HepG2 (cell line): Measurements from ENCODE around the gene PYHIN1. TPM values are rescaled to one million over a fixed set of nuclear protein-coding genes. Genes with fewer than 3 reads are reported as not detected.

Experiments used
- ATAC-seq: fragments of 200-7000 bp; cut with Tn5 transposase; 3 replicates; pipeline ENCODE4 v1.9.1; 2020; ENCODE audit warnings: mild to moderate bottlenecking, moderate library complexity
- BruUV-seq: library from RNA; stranded (reverse); fragments of 400-500 nt; replicated peaks from 2 replicates; lab custom pipeline; 2021; lab: Mats Ljungman, UMichigan
- CTCF ChIA-PET: fragments of 300-600 bp; formaldehyde crosslinking; extraction: SDS; loops from one replicate; lab custom pipeline; 2021; ENCODE audit warnings: low total read pairs, inconsistent platforms, low intra/inter-chr PET ratio; lab: Yijun Ruan, JAX
- POLR2A ChIA-PET: fragments of 350-600 bp; sonication (Branson Sonifier 250); formaldehyde crosslinking; loops from one replicate; lab custom pipeline; 2020; ENCODE audit warnings: antibody characterized with exemption, inconsistent platforms; lab: Yijun Ruan, JAX
- DNase-seq: peaks from one replicate; pipeline ENCODE4 v3.0.0-alpha.2; 2015; ENCODE audit warnings: low spot score
- FAIRE-seq: peaks from 3 replicates; lab custom pipeline; 2011; peaks lifted over from hg19 to GRCh38; lab: Jason Lieb, UNC
- H2AFZ ChIP-seq: one replicate; pipeline ENCODE4 v1.6.1; 2011; ENCODE audit warnings: low read length, inconsistent platforms
- H3K27ac ChIP-seq: fragments of 300-600 bp; 3 replicates; pipeline ENCODE4 v1.8.0; 2011; ENCODE audit warnings: mixed run types, mild to moderate bottlenecking, mixed read lengths, low read length, inconsistent platforms; ENCODE audit not compliant: insufficient read depth; ENCODE audit errors: extremely low read length
- H3K27me3 ChIP-seq, 2 experiments: fragments of 200-600 bp in 1 of 2; 2 replicates in 1 of 2; 3 replicates in 1 of 2; pipeline versions ENCODE4 v1.6.0 to v1.8.0; 2011; ENCODE audit warnings: low read length in 2 of 2, mild to moderate bottlenecking in 2 of 2, moderate library complexity in 2 of 2, inconsistent platforms in 1 of 2; ENCODE audit not compliant: insufficient read depth in 2 of 2, control insufficient read depth in 1 of 2
- H3K36me3 ChIP-seq, 2 experiments: fragments of 200-600 bp in 1 of 2; replicated peaks in 1 of 2; 2 replicates in 1 of 2; 3 replicates in 1 of 2; pipeline versions ENCODE4 v1.5.1 to v1.8.0; 2011; ENCODE audit warnings: low read length in 2 of 2, inconsistent platforms in 1 of 2; ENCODE audit not compliant: insufficient read depth in 2 of 2, control insufficient read depth in 1 of 2
- H3K4me1 ChIP-seq: 2 replicates; pipeline ENCODE4 v1.5.1; 2012; ENCODE audit warnings: low read length, inconsistent platforms; ENCODE audit not compliant: insufficient read depth
- H3K4me2 ChIP-seq: 2 replicates; pipeline ENCODE4 v1.6.0; 2011; ENCODE audit warnings: low read depth, low read length, inconsistent platforms
- H3K4me3 ChIP-seq, 3 experiments: fragments of 200-600 bp in 1 of 3; sonication (generic), shearing (Covaris generic) in 1 of 3; replicated peaks in 1 of 3; 2 replicates each; pipeline ENCODE4 v1.5.1; 2011 to 2016; ENCODE audit warnings: low read length in 3 of 3, inconsistent platforms in 2 of 3, low read depth in 2 of 3, mild to moderate bottlenecking in 2 of 3, control low read depth in 1 of 3, mixed read lengths in 1 of 3; ENCODE audit not compliant: insufficient read depth in 1 of 3
- H3K79me2 ChIP-seq: one replicate; pipeline ENCODE4 v1.6.1; 2011; ENCODE audit warnings: low read length, inconsistent platforms; ENCODE audit not compliant: insufficient read depth
- H3K9ac ChIP-seq: 2 replicates; pipeline ENCODE4 v1.6.0; 2011; ENCODE audit warnings: mild to moderate bottlenecking, low read depth, low read length, inconsistent platforms; ENCODE audit not compliant: insufficient read depth
- H3K9me3 ChIP-seq: 2 replicates; pipeline ENCODE4 v1.5.1; 2012; ENCODE audit warnings: mild to moderate bottlenecking, low read length
- H4K20me1 ChIP-seq: 2 replicates; pipeline ENCODE4 v1.6.0; 2011; ENCODE audit warnings: inconsistent platforms, mild to moderate bottlenecking, low read length, moderate library complexity; ENCODE audit not compliant: insufficient read depth
- CHCHD3 ChIP-seq: sonication (generic); formaldehyde crosslinking; IDR thresholded peaks from 2 replicates; pipeline ENCODE4 v1.8.0; 2022; ENCODE audit warnings: mild to moderate bottlenecking, missing genetic modification reagents, moderate library complexity
- CREM ChIP-seq, 2 experiments: sonication (generic) in 1 of 2; formaldehyde crosslinking in 1 of 2; IDR thresholded peaks; 2 replicates each; pipeline versions ENCODE4 v1.4.0 to v1.6.1; 2016 to 2020; ENCODE audit warnings: antibody characterized with exemption in 1 of 2, mild to moderate bottlenecking in 1 of 2, missing genetic modification reagents in 1 of 2
- GZF1 ChIP-seq: sonication (generic); formaldehyde crosslinking; IDR thresholded peaks from 2 replicates; pipeline ENCODE4 v1.5.1; 2020; ENCODE audit warnings: mild to moderate bottlenecking, missing genetic modification reagents
- MAFK ChIP-seq, 2 experiments: IDR thresholded peaks in 1 of 2; conservative IDR thresholded peaks in 1 of 2; 2 replicates each; pipeline ENCODE4 v1.6.1; 2011; ENCODE audit warnings: improper control_type of control experiment in 2 of 2, low read length in 2 of 2
- MLLT10 ChIP-seq: sonication (generic); formaldehyde crosslinking; IDR thresholded peaks from 2 replicates; pipeline ENCODE4 v1.4.0; 2020; ENCODE audit warnings: missing genetic modification reagents
- PLRG1 ChIP-seq: fragments of 450-650 bp; conservative IDR thresholded peaks from 2 replicates; pipeline ENCODE4 v1.6.1; 2016
- POLR2G ChIP-seq: fragments of 200-400 bp; formaldehyde crosslinking; IDR thresholded peaks from 2 replicates; pipeline ENCODE4 v1.6.1; 2018; ENCODE audit warnings: mild to moderate bottlenecking, low read depth, low read length, moderate library complexity
- RFXANK ChIP-seq: IDR thresholded peaks from 2 replicates; pipeline ENCODE4 v1.6.1; 2016
- TCF7L2 ChIP-seq: IDR thresholded peaks from 2 replicates; pipeline ENCODE4 v1.6.1; 2011; ENCODE audit warnings: mild to moderate bottlenecking, low read depth, low read length, moderate library complexity
- ZBTB7B ChIP-seq: sonication (generic); formaldehyde crosslinking; IDR thresholded peaks from 2 replicates; pipeline ENCODE4 v1.4.0; 2020; ENCODE audit warnings: missing genetic modification reagents
- ZFYVE20 ChIP-seq: sonication (generic); formaldehyde crosslinking; IDR thresholded peaks from 2 replicates; pipeline ENCODE4 v1.8.0; 2023; ENCODE audit warnings: low read depth, mild to moderate bottlenecking, moderate library complexity, missing genetic modification reagents, borderline replicate concordance
- ZMYM2 ChIP-seq: sonication (generic); formaldehyde crosslinking; IDR thresholded peaks from 2 replicates; pipeline ENCODE4 v1.8.0; 2022; ENCODE audit warnings: mild to moderate bottlenecking, missing genetic modification reagents
- ZNF160 ChIP-seq: sonication (generic); formaldehyde crosslinking; IDR thresholded peaks from 2 replicates; pipeline ENCODE4 v1.8.0; 2022; ENCODE audit warnings: mild to moderate bottlenecking, inconsistent platforms, missing genetic modification reagents
- ZNF530 ChIP-seq: sonication (generic); formaldehyde crosslinking; IDR thresholded peaks from 2 replicates; pipeline ENCODE4 v1.5.0; 2020; ENCODE audit warnings: low read depth, mild to moderate bottlenecking, missing genetic modification reagents
- WGBS: methylation state at CpG from one replicate; pipeline ENCODE4 v1.1.6; 2017; ENCODE audit warnings: low lambda C conversion rate; 5-methylcytosine and 5-hydroxymethylcytosine counted together
- in situ Hi-C: cut with HindIII; loops from 2 replicates; pipeline ENCODE4 v1.10.0; 2017; ENCODE audit warnings: low pct_unique_long_range_greater_than_20kb; ENCODE audit not compliant: extremely low pct_ligation_motif_present
- intact Hi-C: fragments of 100-400 bp; cut with micrococcal nuclease; formaldehyde crosslinking; loops from one replicate; pipeline ENCODE4 v1.10.0; 2022; ENCODE audit not compliant: unreplicated experiment
- polyA plus RNA-seq, 8 experiments: library from polyadenylated mRNA; depleted of rRNA in 3 of 8; stranded (reverse) in 7 of 8; unstranded in 1 of 8; fragments of >200 nt; fragmentation: Illumina TruSeq in 4 of 8; extraction: Trizol in 4 of 8; gene quantifications; 2 replicates each; pipeline versions ENCODE4 v1.2.1 to v1.2.3, GENCODE V29; 2011 to 2016; ENCODE audit warnings: low read depth in 4 of 8, missing spikeins in 1 of 8, mixed read lengths in 1 of 8; ENCODE audit not compliant: insufficient read depth in 1 of 8
- total RNA-seq, 5 experiments: library from RNA; depleted of rRNA; stranded (reverse); fragments of >200 nt; fragmentation: Illumina TruSeq; extraction: Trizol; gene quantifications; 2 replicates each; pipeline ENCODE4 v1.2.3, GENCODE V29; 2016; ENCODE audit warnings: low read depth in 1 of 5
- TF ChIP-seq, protein P1 (sequence below): sonication (generic); formaldehyde crosslinking; IDR thresholded peaks from 2 replicates; pipeline ENCODE4 v1.8.0; 2022; ENCODE audit warnings: missing genetic modification reagents, mild to moderate bottlenecking, borderline replicate concordance
- TF ChIP-seq, protein P2 (sequence below): sonication (generic); formaldehyde crosslinking; IDR thresholded peaks from 2 replicates; pipeline ENCODE4 v1.4.0; 2020; ENCODE audit warnings: missing genetic modification reagents, low read depth, mild to moderate bottlenecking, borderline replicate concordance
- TF ChIP-seq, protein P3 (sequence below): sonication (generic); formaldehyde crosslinking; IDR thresholded peaks from 2 replicates; pipeline ENCODE4 v1.5.1; 2020; ENCODE audit warnings: missing genetic modification reagents, mild to moderate bottlenecking, borderline replicate concordance

Gene PYHIN1
- total and polyA plus RNA-seq, 2 of the 13 experiments (the other 11 are each of a cell fraction or from before 2014, with no cell fraction given): not detected

DNA sequence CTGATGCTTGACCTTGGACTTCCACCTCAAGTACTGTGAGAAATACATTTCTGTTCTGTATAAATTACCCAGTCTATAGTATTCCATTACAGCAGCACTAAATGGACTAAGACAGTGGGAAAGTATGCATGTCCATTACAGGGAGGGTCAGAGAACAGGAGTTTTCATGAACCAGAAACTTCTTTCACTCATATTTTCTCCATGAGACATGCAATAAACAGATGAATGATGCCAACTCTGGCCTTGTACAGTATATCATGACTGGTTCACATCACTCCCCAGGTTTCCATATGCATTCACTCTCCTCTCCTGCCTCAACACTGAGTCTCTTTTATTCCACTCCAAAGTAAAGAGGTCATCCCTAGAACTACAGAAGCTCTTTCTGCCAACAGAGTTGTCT, 73.8 kb downstream of the PYHIN1 start:
- Histone ChIP-seq H3K4me3 (no peak overlapping the region), H3K27ac (no peak overlapping the region), H3K27me3 (peaks cover 0 to 2% of the 10 kb centered on the region in 2 experiments; a peak in 1 of 5 replicates), H3K9me3 (no peaks in the 10 kb centered on the region), H2AFZ (no peak overlapping the region), H3K4me1 (no peaks in the 10 kb centered on the region), H4K20me1 (no peaks in the 10 kb centered on the region), H3K36me3 (no peaks in the 10 kb centered on the region), H3K79me2 (no peaks in the 10 kb centered on the region), H3K4me2 (no peak overlapping the region), H3K9ac (no peak overlapping the region)
- no peak for DNase-seq
- no peak for TF ChIP-seq ZBTB7B (CRISPR knock-in tag)
- TF ChIP-seq ZNF530 (CRISPR knock-in tag): no peak
- TF ChIP-seq ZMYM2 (CRISPR knock-in tag): no peak
- TF ChIP-seq CREM (IDR thresholded peaks at IDR 0.05): no peak
- TF ChIP-seq CREM (CRISPR knock-in tag; IDR thresholded peaks at IDR 0.05): no peak
- no peak for TF ChIP-seq PLRG1
- no peak for TF ChIP-seq RFXANK (CRISPR knock-in tag)
- no TSS peak for BruUV-seq
- no peak for ATAC-seq
- no peak for FAIRE-seq
- ChIA-PET CTCF (no interaction called here), POLR2A (no interaction called here)
- intact Hi-C loops: no loop called here
- in situ Hi-C loops: loop anchor here (25.0 kb wide), 1 partner anchor 818 kb away; the partner anchor contains the start of gene CD1D

DNA sequence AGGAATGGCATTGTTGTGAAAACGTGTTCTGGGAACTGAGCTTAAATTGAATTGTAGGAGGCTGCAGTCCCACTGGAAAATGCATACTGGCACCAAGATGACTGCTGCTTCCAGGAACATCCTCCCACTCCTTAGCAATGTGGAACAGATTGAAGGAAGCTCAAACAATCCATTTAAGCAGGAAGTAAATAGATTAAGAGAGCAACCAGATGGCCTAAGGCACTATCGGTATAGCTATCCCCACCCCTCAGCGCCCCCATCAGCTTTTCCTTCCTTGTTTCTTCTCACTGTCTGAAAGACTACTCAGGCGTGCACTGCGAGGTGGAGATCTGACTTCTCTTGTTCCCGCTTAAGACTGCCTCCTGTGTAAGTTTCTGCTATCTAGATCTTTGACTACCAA, 74.3 kb downstream of the PYHIN1 start:
- H3K27me3 ChIP-seq: peaks cover 0 to 2% of the 10 kb centered on the region in 2 experiments; a peak in 1 of 5 replicates
- no peaks in the 10 kb centered on the region for H3K4me1 ChIP-seq
- H3K9ac ChIP-seq: no peak overlapping the region
- DNase-seq: no peak
- intact Hi-C loops: no loop called here
- CTCF ChIA-PET: no interaction called here
- no peaks in the 10 kb centered on the region for H3K9me3 ChIP-seq
- no peak overlapping the region for H3K27ac ChIP-seq
- WGBS: 4% methylated on average over 6 of the region's 6 CpGs
- BruUV-seq: no TSS peak
- no peak overlapping the region for H3K4me2 ChIP-seq
- ATAC-seq: no peak
- no peaks in the 10 kb centered on the region for H3K36me3 ChIP-seq
- in situ Hi-C loops: loop anchor here (25.0 kb wide), 1 partner anchor 818 kb away; the partner anchor contains the start of gene CD1D
- H3K4me3 ChIP-seq: no peak overlapping the region
- no peak overlapping the region for H2AFZ ChIP-seq
- no peaks in the 10 kb centered on the region for H4K20me1 ChIP-seq
- POLR2A ChIA-PET: no interaction called here
- FAIRE-seq: no peak
- H3K79me2 ChIP-seq: no peaks in the 10 kb centered on the region
- TF ChIP-seq, protein P1, sequence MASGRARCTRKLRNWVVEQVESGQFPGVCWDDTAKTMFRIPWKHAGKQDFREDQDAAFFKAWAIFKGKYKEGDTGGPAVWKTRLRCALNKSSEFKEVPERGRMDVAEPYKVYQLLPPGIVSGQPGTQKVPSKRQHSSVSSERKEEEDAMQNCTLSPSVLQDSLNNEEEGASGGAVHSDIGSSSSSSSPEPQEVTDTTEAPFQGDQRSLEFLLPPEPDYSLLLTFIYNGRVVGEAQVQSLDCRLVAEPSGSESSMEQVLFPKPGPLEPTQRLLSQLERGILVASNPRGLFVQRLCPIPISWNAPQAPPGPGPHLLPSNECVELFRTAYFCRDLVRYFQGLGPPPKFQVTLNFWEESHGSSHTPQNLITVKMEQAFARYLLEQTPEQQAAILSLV (CRISPR knock-in tag): no peak
- no peak for TF ChIP-seq POLR2G
- TF ChIP-seq CHCHD3 (CRISPR knock-in tag): no peak
- TF ChIP-seq, protein P2, sequence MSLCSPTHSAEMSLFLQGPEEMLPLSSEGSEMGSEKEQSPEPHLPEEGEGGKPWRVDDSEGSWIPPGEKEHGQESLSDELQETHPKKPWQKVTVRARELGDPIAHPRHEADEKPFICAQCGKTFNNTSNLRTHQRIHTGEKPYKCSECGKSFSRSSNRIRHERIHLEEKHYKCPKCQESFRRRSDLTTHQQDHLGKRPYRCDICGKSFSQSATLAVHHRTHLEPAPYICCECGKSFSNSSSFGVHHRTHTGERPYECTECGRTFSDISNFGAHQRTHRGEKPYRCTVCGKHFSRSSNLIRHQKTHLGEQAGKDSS (CRISPR knock-in tag): no peak
- TF ChIP-seq MLLT10 (CRISPR knock-in tag): no peak
- no peak for TF ChIP-seq MAFK (conservative IDR thresholded peaks at IDR 0.05 in 1 of 2, IDR thresholded peaks at IDR 0.05 in 1 of 2; ENCODE audit: low read length in 2 of 2)
- no peak for TF ChIP-seq ZFYVE20 (CRISPR knock-in tag)
- TF ChIP-seq ZNF160: no peak
- TF ChIP-seq TCF7L2: no peak
- TF ChIP-seq, protein P3, sequence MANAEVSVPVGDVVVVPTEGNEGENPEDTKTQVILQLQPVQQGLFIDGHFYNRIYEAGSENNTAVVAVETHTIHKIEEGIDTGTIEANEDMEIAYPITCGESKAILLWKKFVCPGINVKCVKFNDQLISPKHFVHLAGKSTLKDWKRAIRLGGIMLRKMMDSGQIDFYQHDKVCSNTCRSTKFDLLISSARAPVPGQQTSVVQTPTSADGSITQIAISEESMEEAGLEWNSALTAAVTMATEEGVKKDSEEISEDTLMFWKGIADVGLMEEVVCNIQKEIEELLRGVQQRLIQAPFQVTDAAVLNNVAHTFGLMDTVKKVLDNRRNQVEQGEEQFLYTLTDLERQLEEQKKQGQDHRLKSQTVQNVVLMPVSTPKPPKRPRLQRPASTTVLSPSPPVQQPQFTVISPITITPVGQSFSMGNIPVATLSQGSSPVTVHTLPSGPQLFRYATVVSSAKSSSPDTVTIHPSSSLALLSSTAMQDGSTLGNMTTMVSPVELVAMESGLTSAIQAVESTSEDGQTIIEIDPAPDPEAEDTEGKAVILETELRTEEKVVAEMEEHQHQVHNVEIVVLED (CRISPR knock-in tag): no peak
- TF ChIP-seq GZF1 (CRISPR knock-in tag): no peak
